Mammary epithelial cell (primary cell): ENCODE measurements around the gene FKBP2.

Source experiments
- EZH2 ChIP-seq: IDR thresholded peaks from 2 replicates; pipeline ENCODE4 v1.6.1; 2012; ENCODE audit warnings: low read length, inconsistent platforms, borderline replicate concordance
- TF ChIP-seq, protein P1 (sequence below), 2 donors: IDR thresholded peaks in 1 of 2; conservative IDR thresholded peaks in 1 of 2; 2 replicates each; pipeline ENCODE4 v1.5.1; 2011 to 2012; ENCODE audit warnings: inconsistent platforms in 2 of 2, low read length in 2 of 2, mild to moderate bottlenecking in 2 of 2, control low read depth in 1 of 2, low read depth in 1 of 2; ENCODE audit not compliant: insufficient read depth in 1 of 2; ENCODE audit errors: extremely low read depth in 1 of 2

DNA sequence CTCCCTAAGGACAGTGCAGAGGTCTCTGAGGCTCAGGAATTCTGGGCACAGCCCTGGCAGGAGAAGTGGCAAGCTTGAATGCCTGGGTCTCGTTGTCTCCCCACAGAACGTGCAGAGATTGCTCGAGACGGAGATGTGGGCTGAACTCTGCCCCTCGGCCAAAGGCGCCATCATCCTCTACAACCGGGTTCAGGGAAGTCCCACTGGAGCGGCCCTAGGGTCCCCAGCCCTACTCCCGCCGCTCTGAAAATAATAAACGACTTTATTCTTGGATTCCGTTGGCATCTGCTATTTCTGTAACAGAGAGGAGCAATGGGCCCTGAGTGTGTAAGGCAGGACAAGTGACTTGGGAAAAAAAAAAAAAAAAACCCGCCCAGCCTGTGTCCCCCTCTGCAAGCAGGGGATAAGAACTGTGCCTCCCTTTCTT is 11.1 kb upstream of the FKBP2 start:
- TF ChIP-seq, protein P1, sequence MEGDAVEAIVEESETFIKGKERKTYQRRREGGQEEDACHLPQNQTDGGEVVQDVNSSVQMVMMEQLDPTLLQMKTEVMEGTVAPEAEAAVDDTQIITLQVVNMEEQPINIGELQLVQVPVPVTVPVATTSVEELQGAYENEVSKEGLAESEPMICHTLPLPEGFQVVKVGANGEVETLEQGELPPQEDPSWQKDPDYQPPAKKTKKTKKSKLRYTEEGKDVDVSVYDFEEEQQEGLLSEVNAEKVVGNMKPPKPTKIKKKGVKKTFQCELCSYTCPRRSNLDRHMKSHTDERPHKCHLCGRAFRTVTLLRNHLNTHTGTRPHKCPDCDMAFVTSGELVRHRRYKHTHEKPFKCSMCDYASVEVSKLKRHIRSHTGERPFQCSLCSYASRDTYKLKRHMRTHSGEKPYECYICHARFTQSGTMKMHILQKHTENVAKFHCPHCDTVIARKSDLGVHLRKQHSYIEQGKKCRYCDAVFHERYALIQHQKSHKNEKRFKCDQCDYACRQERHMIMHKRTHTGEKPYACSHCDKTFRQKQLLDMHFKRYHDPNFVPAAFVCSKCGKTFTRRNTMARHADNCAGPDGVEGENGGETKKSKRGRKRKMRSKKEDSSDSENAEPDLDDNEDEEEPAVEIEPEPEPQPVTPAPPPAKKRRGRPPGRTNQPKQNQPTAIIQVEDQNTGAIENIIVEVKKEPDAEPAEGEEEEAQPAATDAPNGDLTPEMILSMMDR (conservative IDR thresholded peaks at IDR 0.05 in 1 of 2, IDR thresholded peaks at IDR 0.05 in 1 of 2; ENCODE audit: extremely low read depth in 1 of 2, insufficient read depth in 1 of 2, low read depth in 1 of 2, low read length in 2 of 2), result no peak
- no peak for TF ChIP-seq EZH2
